ENCODE results near the gene MELK.

- no peak for TF ChIP-seq CTCF (IDR thresholded peaks at IDR 0.05 in 8 of 11, conservative IDR thresholded peaks at IDR 0.05 in 3 of 11)
- TF ChIP-seq POLR2AphosphoS5 (IDR thresholded peaks at IDR 0.05) = no peak
- TF ChIP-seq POLR2A (IDR thresholded peaks at IDR 0.05) = no peak
Observed at GRCh38 chr9:36690412-36691168, 117.9 kb downstream of the MELK start.
